Measurements from ENCODE around the gene SP5. TPM values are rescaled to one million over a fixed set of nuclear protein-coding genes. Genes with fewer than 3 reads are reported as not detected.

The SP5 gene
- total and polyA plus RNA-seq, 10 of the 15 experiments (the other 5 are each of a cell fraction or from before 2014, with no cell fraction given) = not detected

DNA sequence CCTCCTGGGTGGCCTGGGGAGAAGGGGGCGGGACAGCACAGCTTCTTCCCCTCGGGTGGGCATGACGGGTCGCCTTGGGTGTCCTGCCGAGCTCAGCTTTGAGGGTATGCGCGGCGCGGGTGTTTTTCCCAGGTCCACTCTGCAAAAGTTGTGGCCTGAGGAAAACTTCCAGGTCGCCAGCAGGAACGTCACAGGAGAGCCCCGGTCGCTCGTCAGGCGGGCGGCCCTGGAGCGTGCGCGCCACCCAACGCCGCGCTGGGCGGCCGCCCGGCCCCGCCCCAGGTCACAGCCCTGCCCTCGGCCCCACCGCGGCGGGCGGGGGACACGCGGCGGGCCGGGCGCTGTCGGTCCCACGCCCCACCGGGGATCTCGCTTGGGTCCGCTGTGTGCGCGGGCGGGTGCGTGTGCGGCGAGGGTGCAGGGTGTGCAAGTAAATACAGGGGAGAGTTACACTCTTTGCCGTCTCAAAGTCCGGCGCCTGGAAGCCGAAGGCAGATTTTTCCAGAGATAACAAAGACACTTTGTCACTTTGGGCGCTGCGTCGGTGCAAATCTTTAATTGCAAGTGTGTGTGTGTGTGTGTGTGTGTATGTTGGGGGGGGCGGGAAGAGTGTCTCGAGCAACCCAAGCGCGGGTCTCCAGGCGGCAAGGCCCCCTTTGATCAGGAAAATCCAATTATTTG lies 616 bp upstream of the SP5 start (continued):
- no peak for TF ChIP-seq ZBTB40 (IDR thresholded peaks at IDR 0.05; ENCODE audit: borderline replicate concordance)
- no peak for TF ChIP-seq CBX3 (IDR thresholded peaks at IDR 0.05; ENCODE audit: borderline replicate concordance, low read depth)
- no peak for TF ChIP-seq FOXM1 (IDR thresholded peaks at IDR 0.05; ENCODE audit: low read depth, low read length)
- no peak for TF ChIP-seq SIX5 (IDR thresholded peaks at IDR 0.05; ENCODE audit: low read depth, low read length, severe bottlenecking)
- no peak for TF ChIP-seq JUNB (IDR thresholded peaks at IDR 0.05)
- no peak for TF ChIP-seq PBX3 (IDR thresholded peaks at IDR 0.05; ENCODE audit: insufficient replicate concordance, low read depth, low read length)
- no peak for TF ChIP-seq BCL11A (IDR thresholded peaks at IDR 0.05; ENCODE audit: low read depth, low read length)

All from GM12878 (cell line).